Stimulated activated CD4-positive, alpha-beta T cell treated with anti-CD3 and anti-CD28 coated beads, Interleukin-15, amount 100 ng/mL, for 24 hours (primary cell): Measurements from ENCODE around the gene NOX4.

Experiments
- DNase-seq: peaks from one replicate; pipeline ENCODE4 v3.0.0-alpha.2; 2020

The NOX4 gene

GRCh38 chr11:89490981-89491690 lies at the start of gene NOX4:
TSS of gene NOX4 (minus strand) at chr11:89491375. CDS start at chr11:89491246, 129 bp downstream.
- DNase-seq = no peak

DNA sequence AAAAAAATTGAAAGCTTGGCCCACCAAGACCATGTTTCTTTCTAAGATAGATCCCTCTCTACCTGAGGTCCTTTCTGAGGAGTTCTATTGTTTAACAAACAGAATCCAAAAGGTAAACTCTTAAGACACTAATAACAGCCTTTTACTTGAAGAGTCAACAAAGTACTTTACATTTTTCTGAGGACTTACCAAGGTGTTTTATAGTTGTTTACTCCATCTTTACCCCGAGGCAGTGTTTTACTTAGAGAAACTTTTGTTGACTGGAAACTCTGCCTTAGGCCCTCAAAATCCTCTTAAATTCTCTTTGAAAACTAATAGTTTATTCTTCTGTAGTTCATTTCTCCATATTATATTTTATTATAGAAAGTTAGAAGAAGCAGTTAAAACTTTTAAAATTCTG lies 49.7 kb upstream of the NOX4 start:
- no peak for DNase-seq

DNA sequence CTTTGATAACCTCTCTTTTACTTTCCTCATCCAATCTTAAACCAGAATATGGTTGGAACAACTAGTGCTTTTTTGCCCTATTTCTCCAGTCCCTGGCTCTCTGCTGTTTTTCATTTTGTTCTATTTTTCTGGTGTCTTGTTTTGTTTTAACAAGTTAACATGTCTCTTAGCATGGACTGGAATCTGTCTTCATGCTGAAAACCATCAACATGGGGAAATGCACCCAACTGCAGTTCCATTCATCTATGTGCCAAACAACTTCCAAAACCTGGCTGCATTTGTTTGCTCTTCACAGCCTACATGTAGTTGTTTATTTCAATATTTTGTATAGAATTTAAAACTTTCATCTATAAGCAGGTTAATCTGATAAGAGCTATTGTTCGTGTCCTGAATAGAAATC lies 46.8 kb upstream of the NOX4 start:
- no peak for DNase-seq

DNA sequence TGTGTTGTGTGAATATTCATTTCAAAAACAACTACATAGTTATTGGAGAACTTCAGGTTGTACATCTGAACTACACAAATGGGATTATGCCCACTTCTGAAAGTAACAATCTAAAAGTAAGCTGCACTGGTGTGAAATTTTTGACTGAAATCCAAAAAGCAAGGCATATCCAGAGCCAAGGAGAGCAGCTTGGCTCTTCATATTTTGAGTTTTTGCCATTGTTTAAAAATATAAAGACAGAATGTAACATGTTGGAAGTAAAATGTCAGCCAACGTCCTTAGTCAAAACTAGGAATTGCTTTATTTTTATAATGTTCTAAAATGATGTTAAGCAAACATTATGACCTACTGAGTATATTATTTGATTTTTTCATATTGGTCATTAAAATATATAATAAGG lies 45.8 kb upstream of the NOX4 start:
- DNase-seq = no peak

DNA sequence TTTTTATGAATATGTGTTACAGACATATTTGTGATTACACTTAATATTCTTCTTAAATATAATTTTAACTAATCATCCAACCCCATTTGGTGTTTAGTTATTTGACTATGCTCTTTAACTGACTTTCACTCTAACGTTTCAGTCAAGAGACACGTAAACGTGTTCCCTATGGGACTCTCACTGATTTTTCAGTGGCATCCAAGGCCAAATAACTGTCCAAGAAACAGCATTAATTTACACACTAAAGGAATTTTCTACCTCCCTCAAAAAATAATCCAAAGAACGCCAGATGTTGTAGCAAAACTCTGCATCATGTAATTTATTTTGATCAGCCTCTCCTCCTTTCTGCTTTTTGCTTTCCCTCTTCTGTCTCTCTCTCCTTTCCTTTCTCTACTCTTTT lies 44.0 kb upstream of the NOX4 start:
- DNase-seq = no peak

GRCh38 chr11:89529626-89530380 lies 38.6 kb upstream of the NOX4 start:
- no peak for DNase-seq

- DNase-seq = no peak
Measured at GRCh38 chr11:89521792-89522191, 30.6 kb upstream of the NOX4 start.

GRCh38 chr11:89521294-89521693 lies 30.1 kb upstream of the NOX4 start:
- DNase-seq = no peak

DNA sequence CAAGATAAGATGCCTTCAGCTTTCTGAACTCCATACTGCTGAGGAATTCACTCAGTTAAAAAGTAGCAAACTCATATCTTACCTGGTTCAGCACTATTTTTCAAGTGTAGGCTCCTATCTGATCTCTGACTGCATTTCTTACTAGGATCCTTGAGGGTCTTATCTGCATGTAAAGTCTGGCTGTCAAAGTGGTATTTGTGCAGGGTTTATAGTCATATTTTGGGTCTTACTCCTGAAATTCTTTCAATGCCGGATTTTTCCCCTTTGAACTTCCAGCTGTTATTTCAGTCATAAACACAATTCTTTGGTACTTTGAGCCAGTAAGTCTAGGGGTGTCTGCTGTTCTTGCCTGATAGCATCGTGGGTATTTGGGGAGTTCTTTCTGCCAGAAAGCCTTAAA lies 25.3 kb upstream of the NOX4 start:
- no peak for DNase-seq

- no peak for DNase-seq
Measured at GRCh38 chr11:89508544-89508943, 17.4 kb upstream of the NOX4 start.

DNA sequence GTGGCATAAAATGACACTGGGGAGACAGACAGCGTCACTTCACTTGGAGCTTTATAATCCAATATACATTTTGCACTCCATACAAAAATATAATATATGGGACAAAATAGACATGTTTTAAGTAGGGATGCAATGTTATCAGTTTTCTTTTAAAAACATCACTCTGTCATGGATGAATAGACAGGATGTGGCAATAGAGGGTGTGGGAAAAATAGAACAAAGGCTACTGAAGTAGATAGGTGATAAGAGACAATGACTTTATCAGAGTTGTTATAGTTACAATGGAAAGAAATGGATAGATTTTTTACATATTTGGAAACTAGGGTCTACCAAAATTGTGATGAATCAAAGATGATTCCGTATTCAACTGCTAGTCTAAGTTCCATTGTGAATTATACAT lies 13.1 kb upstream of the NOX4 start:
- DNase-seq = no peak

GRCh38 chr11:89503422-89503821 lies 12.2 kb upstream of the NOX4 start:
- no peak for DNase-seq

DNA sequence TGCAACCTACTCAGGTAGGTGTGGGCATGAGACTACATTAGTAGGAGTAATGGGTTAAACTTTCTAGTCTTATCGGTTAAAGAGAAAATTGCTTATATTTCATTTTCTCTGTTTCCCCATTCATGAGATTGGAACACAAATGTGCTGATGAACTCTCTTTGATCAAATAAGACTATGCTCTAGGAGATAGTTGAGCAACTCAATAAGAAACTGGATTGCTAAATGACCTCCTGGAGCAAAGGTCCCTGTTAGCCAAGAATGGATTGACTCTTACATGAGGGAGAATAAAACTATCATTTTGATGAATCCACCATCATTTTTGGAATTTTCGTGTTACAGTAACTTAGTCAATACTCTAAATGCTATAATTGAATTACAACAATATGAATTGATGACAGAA lies 11.1 kb upstream of the NOX4 start:
- no peak for DNase-seq

- DNase-seq = no peak
Measured at GRCh38 chr11:89500336-89500735, 9.2 kb upstream of the NOX4 start.

- DNase-seq = no peak
Measured at GRCh38 chr11:89498845-89499448, 7.8 kb upstream of the NOX4 start.

DNA sequence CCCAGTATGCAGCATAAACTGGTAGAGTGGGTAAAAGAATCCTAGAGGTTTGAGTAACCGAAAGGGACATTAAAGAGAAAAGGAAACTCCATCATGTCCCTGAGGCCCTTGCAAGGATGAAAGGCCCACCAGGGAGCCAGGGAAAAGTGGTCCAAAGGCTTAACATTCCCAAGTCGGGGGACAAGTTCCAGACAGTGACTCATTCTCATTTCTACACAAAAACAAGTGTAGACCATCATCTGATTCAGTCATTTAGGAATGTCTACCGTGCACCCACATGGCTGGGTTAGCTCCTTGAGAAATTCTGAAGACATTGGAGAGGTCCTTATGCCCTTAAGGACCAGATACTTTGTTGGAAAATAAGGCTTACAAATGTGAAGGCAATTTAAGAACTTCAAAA lies 4.8 kb upstream of the NOX4 start:
- DNase-seq = no peak

- DNase-seq = no peak
Measured at GRCh38 chr11:89493431-89493830, 2.3 kb upstream of the NOX4 start.

GRCh38 chr11:89490602-89490980 lies 584 bp downstream of the NOX4 start:
- DNase-seq = no peak

DNA sequence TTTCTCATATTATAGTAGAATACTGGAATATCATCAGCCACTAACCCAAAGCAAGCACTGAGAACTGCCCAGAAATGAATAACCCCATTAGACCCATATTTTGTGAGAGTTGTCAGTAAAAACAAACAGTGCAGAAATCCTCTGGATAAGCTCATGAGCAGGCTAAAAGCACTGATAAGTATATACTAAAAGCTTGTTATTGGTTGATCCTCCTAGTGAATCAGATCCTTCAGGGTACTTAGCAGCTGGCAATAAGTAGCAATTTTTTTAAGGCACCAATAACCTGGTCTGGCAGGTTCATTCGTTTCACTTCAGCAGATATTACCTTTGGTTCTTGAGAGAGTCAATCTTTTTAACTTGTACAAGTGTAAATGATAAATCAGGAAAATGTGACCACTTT lies 1.2 kb downstream of the NOX4 start:
- no peak for DNase-seq

- no peak for DNase-seq
Measured at GRCh38 chr11:89487016-89487415, 4.2 kb downstream of the NOX4 start.

DNA sequence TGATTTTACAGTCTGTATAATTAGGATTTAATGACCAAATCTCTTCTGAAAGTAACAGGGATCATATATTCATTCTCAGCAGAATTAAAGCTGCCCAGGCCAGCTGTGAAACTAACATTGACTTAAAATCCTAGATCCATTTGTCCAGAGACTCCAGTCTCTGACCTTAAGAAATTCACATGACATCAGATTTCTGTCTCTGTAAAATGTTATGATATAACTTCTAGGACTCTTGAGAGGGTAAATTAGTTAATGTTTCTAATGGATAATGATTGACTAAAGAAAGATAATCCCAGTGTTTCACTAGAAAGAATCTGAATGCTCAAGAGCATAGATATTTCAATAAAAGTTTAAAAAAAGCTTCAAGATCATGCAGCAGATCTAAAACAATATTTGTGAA lies 6.3 kb downstream of the NOX4 start:
- no peak for DNase-seq

GRCh38 chr11:89477175-89477574 lies 14.0 kb downstream of the NOX4 start:
- DNase-seq = no peak

DNA sequence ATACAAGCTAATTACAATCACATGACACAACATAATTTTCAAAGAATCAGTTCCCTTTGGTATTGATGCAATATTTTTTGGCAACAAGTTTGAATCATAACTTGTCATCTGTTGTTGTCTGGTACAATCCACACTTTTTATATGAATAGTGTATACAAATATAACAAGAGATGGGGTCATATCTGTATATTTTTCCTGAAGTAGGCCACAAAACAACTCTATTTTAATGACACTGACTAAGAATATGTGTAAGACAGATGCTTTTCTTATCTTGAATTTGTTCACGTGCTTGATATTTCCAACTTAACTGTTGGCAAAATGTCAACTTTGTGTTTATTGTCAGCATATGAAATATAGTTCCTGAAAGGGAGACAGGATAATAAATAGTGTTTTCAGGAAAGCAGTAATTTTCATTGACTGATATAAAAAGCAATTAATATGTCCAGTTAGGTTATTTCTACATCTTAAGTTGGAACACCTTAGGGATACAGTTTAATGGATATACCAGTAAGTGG lies 27.9 kb downstream of the NOX4 start:
- DNase-seq = no peak

DNA sequence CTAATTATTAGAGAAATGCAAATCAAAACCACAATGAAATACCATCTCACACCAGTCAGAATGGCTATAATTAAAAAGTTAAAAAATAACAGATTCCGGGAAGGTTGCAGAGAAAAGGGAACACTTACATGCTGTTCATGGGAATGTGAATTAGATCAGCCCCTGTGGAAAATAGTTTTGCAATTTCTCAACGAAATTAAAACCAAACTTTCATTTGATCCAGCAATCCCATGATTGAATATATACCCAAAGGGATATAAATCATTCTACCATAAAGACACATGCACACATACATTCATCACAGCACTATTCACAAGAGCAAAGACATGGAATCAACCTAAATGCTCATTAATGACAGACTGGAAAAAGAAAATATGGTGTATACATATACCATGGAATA lies 32.5 kb downstream of the NOX4 start:
- DNase-seq = no peak
